ENCODE measurements around the gene MISP3.

GRCh38 chr19:14051980-14052379 is 20.6 kb upstream of the MISP3 start:
- TF ChIP-seq, protein P1, sequence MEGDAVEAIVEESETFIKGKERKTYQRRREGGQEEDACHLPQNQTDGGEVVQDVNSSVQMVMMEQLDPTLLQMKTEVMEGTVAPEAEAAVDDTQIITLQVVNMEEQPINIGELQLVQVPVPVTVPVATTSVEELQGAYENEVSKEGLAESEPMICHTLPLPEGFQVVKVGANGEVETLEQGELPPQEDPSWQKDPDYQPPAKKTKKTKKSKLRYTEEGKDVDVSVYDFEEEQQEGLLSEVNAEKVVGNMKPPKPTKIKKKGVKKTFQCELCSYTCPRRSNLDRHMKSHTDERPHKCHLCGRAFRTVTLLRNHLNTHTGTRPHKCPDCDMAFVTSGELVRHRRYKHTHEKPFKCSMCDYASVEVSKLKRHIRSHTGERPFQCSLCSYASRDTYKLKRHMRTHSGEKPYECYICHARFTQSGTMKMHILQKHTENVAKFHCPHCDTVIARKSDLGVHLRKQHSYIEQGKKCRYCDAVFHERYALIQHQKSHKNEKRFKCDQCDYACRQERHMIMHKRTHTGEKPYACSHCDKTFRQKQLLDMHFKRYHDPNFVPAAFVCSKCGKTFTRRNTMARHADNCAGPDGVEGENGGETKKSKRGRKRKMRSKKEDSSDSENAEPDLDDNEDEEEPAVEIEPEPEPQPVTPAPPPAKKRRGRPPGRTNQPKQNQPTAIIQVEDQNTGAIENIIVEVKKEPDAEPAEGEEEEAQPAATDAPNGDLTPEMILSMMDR (IDR thresholded peaks at IDR 0.05; ENCODE audit: insufficient read depth, low read length, poor library complexity, severe bottlenecking): no peak
- TF ChIP-seq EZH2phosphoT487 (conservative IDR thresholded peaks at IDR 0.05; ENCODE audit: low read length): no peak
